Measurements from ENCODE around the gene SELENOO.

The SELENOO gene

DNA sequence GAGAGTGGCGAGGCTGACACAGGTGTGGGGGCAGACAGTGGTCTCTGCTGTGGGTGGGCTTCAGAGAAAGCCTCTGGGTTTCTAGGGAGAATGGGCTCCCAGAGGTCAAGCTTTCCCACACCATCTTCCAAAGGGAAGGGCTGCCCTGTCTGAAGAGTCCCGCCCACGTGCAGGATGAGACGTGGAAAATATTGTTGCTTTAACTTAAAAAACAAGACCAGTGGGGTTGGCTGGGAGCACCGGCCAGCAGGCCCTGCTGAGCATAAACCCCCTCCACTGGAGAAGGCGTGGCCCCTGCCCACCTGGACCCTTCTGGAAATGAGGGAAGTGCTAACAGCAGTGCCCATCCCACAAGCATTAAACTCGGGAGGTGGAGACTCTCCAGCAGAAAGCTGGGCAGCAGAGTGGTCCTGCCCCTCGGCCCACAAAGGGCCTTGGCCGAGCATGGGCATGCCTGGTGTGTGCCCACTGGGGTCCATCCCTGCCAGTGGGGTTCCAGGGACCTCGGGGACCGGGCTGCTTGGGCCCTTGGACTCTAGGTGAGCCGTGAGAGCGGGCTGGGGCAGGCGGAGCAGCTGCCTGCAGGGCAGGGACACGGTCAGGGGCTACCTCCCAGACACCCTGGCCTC, 15.4 kb downstream of the SELENOO start:
- H3K27me3 ChIP-seq (ENCODE audit: control insufficient read depth in 1 of 2, insufficient read depth in 1 of 2, low read length in 2 of 2) = no peaks in the 10 kb centered on the region
- no peak for DNase-seq
- H2AFZ ChIP-seq (ENCODE audit: low read depth, low read length) = no peak overlapping the region
- no peak overlapping the region for H4K8ac ChIP-seq (ENCODE audit: low read length)
- H2BK120ac ChIP-seq (ENCODE audit: low read depth, low read length) = no peak overlapping the region
- no peak overlapping the region for H4K91ac ChIP-seq (ENCODE audit: low read length)
- no peak overlapping the region for H3K27ac ChIP-seq (ENCODE audit: low read length, poor library complexity, severe bottlenecking)
- no peak overlapping the region for H3K23ac ChIP-seq (ENCODE audit: low read length in 2 of 2)
- H2AK5ac ChIP-seq (ENCODE audit: low read length, severe bottlenecking) = no peak overlapping the region
- H2BK15ac ChIP-seq (ENCODE audit: low read depth, poor library complexity, severe bottlenecking) = no peak overlapping the region
- H3K4me1 ChIP-seq (ENCODE audit: control insufficient read depth, insufficient read depth, low read depth, low read length) = peaks cover 8% of the 10 kb centered on the region
- no peak overlapping the region for H3K4me2 ChIP-seq (ENCODE audit: low read length, poor library complexity, severe bottlenecking)
- peaks cover 82 to 91% of the 10 kb centered on the region in 2 experiments for H3K36me3 ChIP-seq (ENCODE audit: control insufficient read depth in 1 of 2, insufficient read depth in 2 of 2, low read depth in 1 of 2, low read length in 2 of 2)
- H3K18ac ChIP-seq (ENCODE audit: low read depth in 1 of 2, low read length in 2 of 2) = no peak overlapping the region
- H3K9ac ChIP-seq (ENCODE audit: low read length) = no peak overlapping the region
- no peak overlapping the region for H3K4me3 ChIP-seq (ENCODE audit: insufficient read depth in 1 of 2, low read depth in 1 of 2, low read length in 2 of 2)
- H3K14ac ChIP-seq (ENCODE audit: low read length in 2 of 2) = no peak overlapping the region
- no peak overlapping the region for H2BK12ac ChIP-seq (ENCODE audit: low read length in 2 of 2)
- H3K9me3 ChIP-seq (ENCODE audit: control insufficient read depth, low read length) = no peaks in the 10 kb centered on the region
- peaks cover 22% of the 10 kb centered on the region for H3K79me1 ChIP-seq (replicated peaks; ENCODE audit: low read length, poor library complexity, severe bottlenecking)
- WGBS = 93% methylated on average over 15 of the region's 15 CpGs
- no peak overlapping the region for H2BK5ac ChIP-seq (ENCODE audit: low read depth, low read length, poor library complexity, severe bottlenecking)
- no peak overlapping the region for H3K4ac ChIP-seq (ENCODE audit: low read depth in 1 of 2, low read length in 2 of 2)

DNA sequence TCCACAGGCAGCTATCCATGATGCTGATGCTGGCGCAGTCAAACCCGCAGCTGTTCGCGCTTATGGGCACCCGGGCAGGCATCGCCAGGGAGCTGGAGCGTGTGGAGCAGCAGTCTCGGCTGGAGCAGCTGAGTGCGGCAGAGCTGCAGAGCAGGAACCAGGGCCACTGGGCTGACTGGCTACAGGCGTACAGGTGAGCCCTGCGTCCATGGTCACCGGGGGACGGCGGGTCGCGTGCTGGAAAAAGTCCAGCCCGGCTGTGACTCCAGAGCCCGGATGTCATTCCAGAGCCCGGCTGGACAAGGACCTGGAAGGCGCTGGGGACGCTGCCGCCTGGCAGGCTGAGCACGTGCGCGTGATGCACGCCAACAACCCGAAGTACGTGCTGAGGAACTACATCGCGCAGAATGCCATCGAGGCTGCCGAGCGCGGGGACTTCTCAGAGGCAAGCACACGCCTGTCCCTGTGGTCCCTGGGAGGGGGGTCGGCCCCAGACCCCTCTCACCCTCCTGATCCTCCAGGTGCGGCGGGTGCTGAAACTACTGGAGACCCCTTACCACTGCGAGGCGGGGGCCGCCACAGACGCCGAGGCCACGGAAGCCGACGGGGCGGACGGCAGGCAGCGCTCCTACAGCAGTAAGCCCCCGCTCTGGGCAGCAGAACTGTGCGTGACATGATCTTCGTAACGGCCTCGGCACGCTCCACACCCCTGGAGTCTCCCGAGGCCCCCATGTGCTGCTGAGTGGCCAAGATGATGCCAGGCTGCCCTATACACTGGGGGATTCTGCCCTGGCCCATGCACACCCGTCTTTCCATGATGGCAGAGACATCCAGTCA, 16.1 kb downstream of the SELENOO start:
- Histone ChIP-seq H3K4me3 (ENCODE audit: insufficient read depth in 1 of 2, low read depth in 1 of 2, low read length in 2 of 2) (no peak overlapping the region), H3K9ac (ENCODE audit: low read length) (no peak overlapping the region), H3K18ac (ENCODE audit: low read depth in 1 of 2, low read length in 2 of 2) (no peak overlapping the region), H3K27ac (ENCODE audit: low read length, poor library complexity, severe bottlenecking) (no peak overlapping the region), H3K14ac (ENCODE audit: low read length in 2 of 2) (no peak overlapping the region), H4K8ac (ENCODE audit: low read length) (no peak overlapping the region), H2BK5ac (ENCODE audit: low read depth, low read length, poor library complexity, severe bottlenecking) (no peak overlapping the region), H4K91ac (ENCODE audit: low read length) (no peak overlapping the region), H2BK120ac (ENCODE audit: low read depth, low read length) (no peak overlapping the region), H3K27me3 (ENCODE audit: control insufficient read depth in 1 of 2, insufficient read depth in 1 of 2, low read length in 2 of 2) (no peaks in the 10 kb centered on the region), H3K23ac (ENCODE audit: low read length in 2 of 2) (no peak overlapping the region), H2AFZ (ENCODE audit: low read depth, low read length) (no peak overlapping the region), H3K9me3 (ENCODE audit: control insufficient read depth, low read length) (no peaks in the 10 kb centered on the region), H3K4ac (ENCODE audit: low read depth in 1 of 2, low read length in 2 of 2) (no peak overlapping the region), H3K4me2 (ENCODE audit: low read length, poor library complexity, severe bottlenecking) (no peak overlapping the region), H3K4me1 (ENCODE audit: control insufficient read depth, insufficient read depth, low read depth, low read length) (peaks cover 8% of the 10 kb centered on the region), H3K36me3 (ENCODE audit: control insufficient read depth in 1 of 2, insufficient read depth in 2 of 2, low read depth in 1 of 2, low read length in 2 of 2) (peaks cover 88 to 93% of the 10 kb centered on the region in 2 experiments), H2AK5ac (ENCODE audit: low read length, severe bottlenecking) (no peak overlapping the region), H2BK15ac (ENCODE audit: low read depth, poor library complexity, severe bottlenecking) (no peak overlapping the region), H2BK12ac (ENCODE audit: low read length in 2 of 2) (no peak overlapping the region), H3K79me1 (replicated peaks; ENCODE audit: low read length, poor library complexity, severe bottlenecking) (peaks cover 24% of the 10 kb centered on the region)
- 98% methylated on average over 57 of the region's 57 CpGs for WGBS
- DNase-seq = no peak

DNA sequence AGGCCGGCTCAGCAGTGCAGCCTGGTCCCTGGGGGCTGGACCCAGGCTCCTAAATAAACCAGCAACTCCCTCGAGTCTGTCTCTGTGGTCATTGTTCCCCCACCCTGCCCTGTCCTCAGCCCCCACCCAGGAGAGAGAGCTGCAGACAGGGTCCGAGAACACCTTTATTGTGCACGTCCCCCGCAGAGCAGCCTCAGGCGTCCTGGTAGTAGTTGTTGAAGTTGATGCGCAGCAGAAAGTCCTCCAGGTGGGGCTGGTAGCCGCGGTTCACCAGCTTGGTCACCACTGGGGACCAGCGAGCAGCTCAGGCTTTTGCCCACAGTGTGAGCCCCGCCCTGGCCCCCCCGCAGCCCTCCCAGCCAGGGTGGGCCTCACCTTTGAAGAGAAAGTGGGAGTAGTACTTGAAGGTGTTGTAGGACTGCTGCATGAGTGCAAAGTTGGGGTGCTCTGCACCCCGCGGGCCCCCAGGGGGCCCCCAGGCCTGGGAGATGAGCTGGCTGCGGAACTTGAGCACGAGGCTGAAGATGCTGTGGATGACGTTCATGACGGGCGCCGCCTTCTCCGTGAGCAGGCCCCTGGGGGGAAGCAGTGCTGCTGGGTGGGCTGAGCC, 16.8 kb downstream of the SELENOO start:
- H3K18ac ChIP-seq (ENCODE audit: low read depth in 1 of 2, low read length in 2 of 2) = no peak overlapping the region
- no peaks in the 10 kb centered on the region for H3K27me3 ChIP-seq (ENCODE audit: control insufficient read depth in 1 of 2, insufficient read depth in 1 of 2, low read length in 2 of 2)
- H3K14ac ChIP-seq (ENCODE audit: low read length in 2 of 2) = no peak overlapping the region
- H2BK120ac ChIP-seq (ENCODE audit: low read depth, low read length) = no peak overlapping the region
- peaks cover 91 to 93% of the 10 kb centered on the region in 2 experiments for H3K36me3 ChIP-seq (ENCODE audit: control insufficient read depth in 1 of 2, insufficient read depth in 2 of 2, low read depth in 1 of 2, low read length in 2 of 2)
- H3K27ac ChIP-seq (ENCODE audit: low read length, poor library complexity, severe bottlenecking) = no peak overlapping the region
- H3K9me3 ChIP-seq (ENCODE audit: control insufficient read depth, low read length) = no peaks in the 10 kb centered on the region
- H4K91ac ChIP-seq (ENCODE audit: low read length) = no peak overlapping the region
- 92% methylated on average over 21 of the region's 21 CpGs for WGBS
- no peak overlapping the region for H2BK5ac ChIP-seq (ENCODE audit: low read depth, low read length, poor library complexity, severe bottlenecking)
- no peak overlapping the region for H3K4me2 ChIP-seq (ENCODE audit: low read length, poor library complexity, severe bottlenecking)
- no peak overlapping the region for H2BK12ac ChIP-seq (ENCODE audit: low read length in 2 of 2)
- peaks cover 10% of the 10 kb centered on the region for H3K4me1 ChIP-seq (ENCODE audit: control insufficient read depth, insufficient read depth, low read depth, low read length)
- no peak overlapping the region for H2BK15ac ChIP-seq (ENCODE audit: low read depth, poor library complexity, severe bottlenecking)
- H2AFZ ChIP-seq (ENCODE audit: low read depth, low read length) = no peak overlapping the region
- no peak overlapping the region for H3K4me3 ChIP-seq (ENCODE audit: insufficient read depth in 1 of 2, low read depth in 1 of 2, low read length in 2 of 2)
- H4K8ac ChIP-seq (ENCODE audit: low read length) = no peak overlapping the region
- no peak overlapping the region for H3K23ac ChIP-seq (ENCODE audit: low read length in 2 of 2)
- no peak overlapping the region for H3K9ac ChIP-seq (ENCODE audit: low read length)
- H3K79me1 ChIP-seq (replicated peaks; ENCODE audit: low read length, poor library complexity, severe bottlenecking) = peaks cover 22% of the 10 kb centered on the region
- no peak for DNase-seq
- H2AK5ac ChIP-seq (ENCODE audit: low read length, severe bottlenecking) = no peak overlapping the region
- no peak overlapping the region for H3K4ac ChIP-seq (ENCODE audit: low read depth in 1 of 2, low read length in 2 of 2)
